Fibroblast of villous mesenchyme (primary cell): ENCODE measurements around the gene CES1. TPM values are rescaled to one million over a fixed set of nuclear protein-coding genes. Genes with fewer than 3 reads are reported as not detected.
"Not testable (repeated sequence)": the region's sequence is repeated elsewhere in the genome, so short reads cannot be mapped to it uniquely, and the experiment has no call there.

Source experiments
- DNase-seq: peaks from one replicate; pipeline ENCODE4 v3.0.0-alpha.2; 2010; ENCODE audit warnings: low read depth
- H3K4me3 ChIP-seq: 2 replicates; pipeline ENCODE4 v1.5.1; 2011; ENCODE audit warnings: low read depth, mild to moderate bottlenecking, low read length
- total RNA-seq: library from RNA; depleted of rRNA; stranded (reverse); fragments of >200 nt; gene quantifications from 2 replicates; pipeline ENCODE4 v1.2.3, GENCODE V29; 2012
- TF ChIP-seq, protein P1 (sequence below): IDR thresholded peaks from 2 replicates; pipeline ENCODE4 v1.5.1; 2012; ENCODE audit warnings: low read depth, mild to moderate bottlenecking, low read length; ENCODE audit not compliant: insufficient read depth

The CES1 gene
- total RNA-seq, 1 donor, result 1.7 TPM

- no peak overlapping the region for H3K4me3 ChIP-seq
- DNase-seq, result no peak
- TF ChIP-seq, protein P1, sequence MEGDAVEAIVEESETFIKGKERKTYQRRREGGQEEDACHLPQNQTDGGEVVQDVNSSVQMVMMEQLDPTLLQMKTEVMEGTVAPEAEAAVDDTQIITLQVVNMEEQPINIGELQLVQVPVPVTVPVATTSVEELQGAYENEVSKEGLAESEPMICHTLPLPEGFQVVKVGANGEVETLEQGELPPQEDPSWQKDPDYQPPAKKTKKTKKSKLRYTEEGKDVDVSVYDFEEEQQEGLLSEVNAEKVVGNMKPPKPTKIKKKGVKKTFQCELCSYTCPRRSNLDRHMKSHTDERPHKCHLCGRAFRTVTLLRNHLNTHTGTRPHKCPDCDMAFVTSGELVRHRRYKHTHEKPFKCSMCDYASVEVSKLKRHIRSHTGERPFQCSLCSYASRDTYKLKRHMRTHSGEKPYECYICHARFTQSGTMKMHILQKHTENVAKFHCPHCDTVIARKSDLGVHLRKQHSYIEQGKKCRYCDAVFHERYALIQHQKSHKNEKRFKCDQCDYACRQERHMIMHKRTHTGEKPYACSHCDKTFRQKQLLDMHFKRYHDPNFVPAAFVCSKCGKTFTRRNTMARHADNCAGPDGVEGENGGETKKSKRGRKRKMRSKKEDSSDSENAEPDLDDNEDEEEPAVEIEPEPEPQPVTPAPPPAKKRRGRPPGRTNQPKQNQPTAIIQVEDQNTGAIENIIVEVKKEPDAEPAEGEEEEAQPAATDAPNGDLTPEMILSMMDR, result no peak
These were observed 10.6 kb downstream of the CES1 start for GRCh38 chr16:55822280-55822810.

DNA sequence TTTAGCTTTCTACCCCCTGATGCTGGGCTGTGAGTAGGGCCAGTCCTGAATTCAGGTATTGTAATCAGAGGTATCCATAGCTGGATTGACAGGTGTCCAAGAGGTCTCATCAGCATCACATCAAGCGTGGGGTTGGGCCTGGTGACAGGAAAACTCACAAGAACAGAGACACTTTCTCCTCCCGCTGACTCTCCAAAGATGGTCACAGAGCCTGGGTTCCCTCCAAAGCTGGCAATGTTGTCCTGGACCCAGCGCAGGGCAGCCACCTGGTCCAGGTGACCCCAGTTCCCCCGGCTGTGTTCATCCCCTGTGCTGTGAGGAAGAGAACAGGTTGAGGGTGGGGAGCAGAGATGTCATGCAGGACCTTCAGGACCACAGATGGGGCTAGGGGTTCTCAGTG is 11.7 kb downstream of the CES1 start:
- DNase-seq, result no peak
- no peak overlapping the region for H3K4me3 ChIP-seq
- TF ChIP-seq, protein P1, result no peak

DNA sequence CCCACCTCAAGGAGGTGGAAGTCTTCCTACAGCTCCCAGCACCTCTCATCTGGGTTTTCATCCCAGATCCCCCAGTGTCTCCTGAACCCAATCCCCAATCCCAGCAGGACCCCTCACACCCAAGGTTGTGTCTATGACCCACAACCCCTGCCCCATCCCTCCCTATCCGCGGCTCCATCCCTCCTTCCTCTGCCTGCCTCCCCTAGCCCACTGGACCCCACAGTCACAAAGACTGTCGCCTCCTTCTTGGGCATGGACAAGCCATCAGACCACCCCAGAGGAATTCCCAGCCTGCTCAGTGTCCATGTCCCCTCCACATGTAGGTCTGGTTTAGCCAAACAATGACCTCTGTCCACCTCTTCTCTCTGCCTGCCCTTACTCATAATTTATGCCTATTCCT is 12.3 kb downstream of the CES1 start:
- DNase-seq, result no peak
- TF ChIP-seq, protein P1, result no peak
- no peak overlapping the region for H3K4me3 ChIP-seq

DNA sequence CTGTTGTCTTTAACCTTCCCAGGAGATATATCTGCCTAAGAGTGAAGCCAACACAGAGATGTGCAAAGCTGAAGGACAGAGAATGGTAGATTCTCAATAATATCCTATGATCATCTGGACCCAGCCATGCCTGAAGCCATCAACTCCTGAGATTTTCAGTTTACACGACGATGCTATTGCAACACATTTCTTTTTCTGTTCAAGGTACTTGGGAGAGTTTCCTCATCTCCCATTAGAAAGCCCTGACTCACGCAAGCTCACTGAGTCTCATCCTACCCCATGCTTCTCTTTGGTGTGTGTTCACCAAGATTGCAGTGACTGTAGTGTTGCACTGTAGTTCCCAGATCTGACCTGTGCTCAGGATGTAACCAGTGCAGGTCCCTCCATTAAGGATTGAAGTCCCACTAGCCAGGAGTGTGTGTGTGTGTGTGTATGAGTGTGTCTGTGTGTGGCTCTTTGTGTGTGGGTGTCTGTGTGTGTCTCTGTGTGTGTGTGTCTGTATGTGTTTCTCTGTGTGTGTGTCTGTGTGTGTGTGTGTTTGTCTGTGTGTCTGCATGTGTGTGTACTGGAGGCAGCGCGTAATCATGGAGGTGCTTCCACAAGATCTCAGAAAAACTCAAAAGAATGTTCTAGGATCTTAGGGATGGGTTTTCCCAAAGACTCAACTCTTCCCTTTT is 15.5 kb downstream of the CES1 start:
- TF ChIP-seq, protein P1, result no peak
- no peak for DNase-seq
- no peak overlapping the region for H3K4me3 ChIP-seq

- not testable (repeated sequence) for DNase-seq, H3K4me3 ChIP-seq
These were observed 16.7 kb downstream of the CES1 start for GRCh38 chr16:55816222-55816621.

GRCh38 chr16:55815320-55815719 is 17.6 kb downstream of the CES1 start:
- H3K4me3 ChIP-seq, result no peak overlapping the region
- no peak for DNase-seq
- TF ChIP-seq, protein P1, result no peak

DNA sequence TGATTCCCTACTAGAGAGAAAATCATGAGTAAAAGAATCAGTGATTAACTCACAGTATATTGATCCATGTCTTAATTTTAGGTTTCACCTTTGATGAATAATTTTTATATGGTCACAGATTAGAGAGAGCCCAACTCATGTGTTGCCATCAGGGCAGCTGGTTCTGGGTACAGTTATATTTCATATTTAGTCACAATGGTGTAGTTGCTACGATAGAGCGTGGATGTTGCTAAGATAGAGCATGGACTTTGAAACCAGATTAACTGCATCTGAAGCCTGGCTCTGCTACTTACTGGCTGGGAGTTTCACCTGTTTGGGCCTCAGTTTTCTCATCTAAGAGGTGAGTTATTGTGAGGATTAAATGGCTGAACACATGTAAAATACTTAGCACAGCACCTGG is 18.7 kb downstream of the CES1 start:
- not testable (repeated sequence) for DNase-seq, H3K4me3 ChIP-seq

GRCh38 chr16:55813730-55814129 is 19.2 kb downstream of the CES1 start:
- not testable (repeated sequence) for H3K4me3 ChIP-seq, DNase-seq
